SK-N-MC (cell line): ENCODE data around the gene NYAP2.
A peak's percentile ranks its signal among the peaks of the same experiment; 100 is the strongest.

ENCODE experiments used
- DNase-seq: peaks from one replicate; pipeline ENCODE4 v3.0.0-alpha.2; 2011; ENCODE audit warnings: low read depth, low spot score
- H3K27ac ChIP-seq: fragments of 200-600 bp; sonication (generic); 2 replicates; pipeline ENCODE4 v1.5.1; 2016; ENCODE audit warnings: mixed run types
- H3K36me3 ChIP-seq: fragments of 200-600 bp; sonication (generic); 2 replicates; pipeline ENCODE4 v1.6.1; 2017; ENCODE audit warnings: antibody characterized with exemption, low read length, mixed read lengths; ENCODE audit not compliant: insufficient read depth
- H3K4me3 ChIP-seq: fragments of 200-600 bp; sonication (generic); 2 replicates; pipeline ENCODE4 v1.5.1; 2016
- H3K9ac ChIP-seq: fragments of 200-600 bp; sonication (generic); 2 replicates; pipeline ENCODE4 v1.8.0; 2017; ENCODE audit warnings: mixed run types, mixed read lengths; ENCODE audit not compliant: insufficient read length
- H3K9me3 ChIP-seq: fragments of 200-600 bp; sonication (generic); 2 replicates; pipeline ENCODE4 v1.6.1; 2017; ENCODE audit warnings: low read depth, mild to moderate bottlenecking, antibody characterized with exemption, low read length, moderate library complexity, mixed read lengths
- EZH2 ChIP-seq: fragments of 200-600 bp; sonication (generic); IDR thresholded peaks from one replicate; pipeline ENCODE4 v1.6.1; 2017; ENCODE audit warnings: antibody characterized with exemption
- FOXP2 ChIP-seq: optimal IDR thresholded peaks from 2 replicates; pipeline ENCODE3; 2011; ENCODE audit warnings: mild to moderate bottlenecking, moderate library complexity; ENCODE audit not compliant: insufficient read depth; ENCODE audit errors: extremely low read length, control extremely low read depth
- POLR2AphosphoS5 ChIP-seq: IDR thresholded peaks from 2 replicates; pipeline ENCODE4 v1.6.1; 2012; ENCODE audit warnings: mild to moderate bottlenecking, low read depth, low read length, borderline replicate concordance

Gene NYAP2

GRCh38 chr2:225496568-225496967, 97.1 kb downstream of the NYAP2 start:
- no peaks in the 10 kb centered on the region for H3K36me3 ChIP-seq
- H3K4me3 ChIP-seq, result no peak overlapping the region
- H3K9me3 ChIP-seq, result no peaks in the 10 kb centered on the region
- H3K9ac ChIP-seq, result no peak overlapping the region
- no peak overlapping the region for H3K27ac ChIP-seq
- DNase-seq, result no peak
- no peak for TF ChIP-seq POLR2AphosphoS5
- TF ChIP-seq FOXP2, result no peak
- TF ChIP-seq EZH2, result no peak

- no peaks in the 10 kb centered on the region for H3K9me3 ChIP-seq
- H3K36me3 ChIP-seq, result no peaks in the 10 kb centered on the region
- H3K4me3 ChIP-seq, result no peak overlapping the region
- H3K27ac ChIP-seq, result no peak overlapping the region
- DNase-seq, result no peak
- TF ChIP-seq POLR2AphosphoS5, result no peak
- no peak for TF ChIP-seq EZH2
- no peak for TF ChIP-seq FOXP2
- no peak overlapping the region for H3K9ac ChIP-seq
Observed at GRCh38 chr2:225497166-225497565, 97.7 kb downstream of the NYAP2 start.

GRCh38 chr2:225501022-225501421, 101.5 kb downstream of the NYAP2 start:
- Histone ChIP-seq H3K36me3 (no peaks in the 10 kb centered on the region), H3K27ac (no peak overlapping the region), H3K4me3 (no peak overlapping the region), H3K9ac (no peak overlapping the region), H3K9me3 (no peaks in the 10 kb centered on the region)
- TF ChIP-seq FOXP2 (no peak), POLR2AphosphoS5 (no peak), EZH2 (no peak)
- DNase-seq, result no peak

- no peak overlapping the region for H3K4me3 ChIP-seq
- DNase-seq, result no peak
- H3K9me3 ChIP-seq, result no peaks in the 10 kb centered on the region
- H3K27ac ChIP-seq, result peak overlapping the region; percentile 22; the same call in 1 of the 2 replicates
- H3K9ac ChIP-seq, result no peak overlapping the region
- TF ChIP-seq EZH2 (no peak), FOXP2 (no peak), POLR2AphosphoS5 (no peak)
- no peaks in the 10 kb centered on the region for H3K36me3 ChIP-seq
Observed at GRCh38 chr2:225502971-225503370, 103.5 kb downstream of the NYAP2 start.

- DNase-seq, result no peak
- TF ChIP-seq FOXP2, result no peak
- no peak for TF ChIP-seq POLR2AphosphoS5
- TF ChIP-seq EZH2, result no peak
- no peak overlapping the region for H3K27ac ChIP-seq
Observed at GRCh38 chr2:225510796-225511195, 111.3 kb downstream of the NYAP2 start.

GRCh38 chr2:225512469-225512868, 113.0 kb downstream of the NYAP2 start:
- no peak overlapping the region for H3K9ac ChIP-seq
- no peak for DNase-seq
- H3K9me3 ChIP-seq, result no peaks in the 10 kb centered on the region
- H3K27ac ChIP-seq, result no peak overlapping the region
- TF ChIP-seq POLR2AphosphoS5, result no peak
- TF ChIP-seq EZH2, result no peak
- no peak for TF ChIP-seq FOXP2
- H3K36me3 ChIP-seq, result no peaks in the 10 kb centered on the region
- no peak overlapping the region for H3K4me3 ChIP-seq

More at GRCh38 chr2:225510796-225511195, 111.3 kb downstream of the NYAP2 start:
- Histone ChIP-seq H3K4me3 (no peak overlapping the region), H3K36me3 (no peaks in the 10 kb centered on the region), H3K9me3 (no peaks in the 10 kb centered on the region), H3K9ac (no peak overlapping the region)

- Histone ChIP-seq H3K27ac (no peak overlapping the region), H3K36me3 (no peaks in the 10 kb centered on the region), H3K9me3 (no peaks in the 10 kb centered on the region), H3K9ac (no peak overlapping the region), H3K4me3 (no peak overlapping the region)
- DNase-seq, result no peak
- no peak for TF ChIP-seq POLR2AphosphoS5
- TF ChIP-seq EZH2, result no peak
- no peak for TF ChIP-seq FOXP2
Observed at GRCh38 chr2:225512876-225513540, 113.5 kb downstream of the NYAP2 start.

- H3K4me3 ChIP-seq, result no peak overlapping the region
- no peak for TF ChIP-seq EZH2
- no peak for TF ChIP-seq POLR2AphosphoS5
- no peak for TF ChIP-seq FOXP2
- no peaks in the 10 kb centered on the region for H3K9me3 ChIP-seq
- H3K27ac ChIP-seq, result no peak overlapping the region
- no peaks in the 10 kb centered on the region for H3K36me3 ChIP-seq
- DNase-seq, result no peak
- H3K9ac ChIP-seq, result no peak overlapping the region
Observed at GRCh38 chr2:225515033-225515432, 115.5 kb downstream of the NYAP2 start.
